ENCODE data around the gene TTI1.

DNA sequence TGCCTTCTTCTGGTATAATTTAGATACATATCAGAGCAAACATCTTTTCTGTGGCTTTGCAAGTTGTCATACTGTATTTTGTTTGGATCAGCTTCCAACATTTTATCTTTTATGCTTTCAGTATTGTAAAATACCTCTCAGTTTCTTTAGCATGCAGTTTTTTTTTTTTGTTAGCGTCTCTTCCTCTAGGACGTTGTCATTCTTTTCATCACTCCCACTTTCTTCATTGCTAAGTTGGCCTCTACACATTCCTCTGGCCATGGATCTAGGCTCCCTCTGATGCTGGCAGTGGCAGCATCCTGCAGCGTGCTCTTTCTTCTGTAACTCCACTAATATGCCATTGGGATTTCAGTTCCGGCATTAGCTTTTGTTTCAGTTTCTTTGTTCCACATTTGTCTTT is 22.0 kb upstream of the TTI1 start:
- TF ChIP-seq CTCF (IDR thresholded peaks at IDR 0.05), result no peak
- TF ChIP-seq POLR2A (IDR thresholded peaks at IDR 0.05), result no peak
- TF ChIP-seq POLR2AphosphoS5 (IDR thresholded peaks at IDR 0.05), result no peak

All from prostate gland (tissue), 2 donors.